Stimulated activated CD8-positive, alpha-beta memory T cell treated with anti-CD3 and anti-CD28 coated beads, Interleukin-15, amount 100 ng/mL, for 4 hours (primary cell): ENCODE results near the gene LRMDA.

Experiments
- DNase-seq, 2 donors: peaks; one replicate each; pipeline ENCODE4 v3.0.0-alpha.2; 2020; ENCODE audit warnings: low read depth in 2 of 2

The LRMDA gene

DNA sequence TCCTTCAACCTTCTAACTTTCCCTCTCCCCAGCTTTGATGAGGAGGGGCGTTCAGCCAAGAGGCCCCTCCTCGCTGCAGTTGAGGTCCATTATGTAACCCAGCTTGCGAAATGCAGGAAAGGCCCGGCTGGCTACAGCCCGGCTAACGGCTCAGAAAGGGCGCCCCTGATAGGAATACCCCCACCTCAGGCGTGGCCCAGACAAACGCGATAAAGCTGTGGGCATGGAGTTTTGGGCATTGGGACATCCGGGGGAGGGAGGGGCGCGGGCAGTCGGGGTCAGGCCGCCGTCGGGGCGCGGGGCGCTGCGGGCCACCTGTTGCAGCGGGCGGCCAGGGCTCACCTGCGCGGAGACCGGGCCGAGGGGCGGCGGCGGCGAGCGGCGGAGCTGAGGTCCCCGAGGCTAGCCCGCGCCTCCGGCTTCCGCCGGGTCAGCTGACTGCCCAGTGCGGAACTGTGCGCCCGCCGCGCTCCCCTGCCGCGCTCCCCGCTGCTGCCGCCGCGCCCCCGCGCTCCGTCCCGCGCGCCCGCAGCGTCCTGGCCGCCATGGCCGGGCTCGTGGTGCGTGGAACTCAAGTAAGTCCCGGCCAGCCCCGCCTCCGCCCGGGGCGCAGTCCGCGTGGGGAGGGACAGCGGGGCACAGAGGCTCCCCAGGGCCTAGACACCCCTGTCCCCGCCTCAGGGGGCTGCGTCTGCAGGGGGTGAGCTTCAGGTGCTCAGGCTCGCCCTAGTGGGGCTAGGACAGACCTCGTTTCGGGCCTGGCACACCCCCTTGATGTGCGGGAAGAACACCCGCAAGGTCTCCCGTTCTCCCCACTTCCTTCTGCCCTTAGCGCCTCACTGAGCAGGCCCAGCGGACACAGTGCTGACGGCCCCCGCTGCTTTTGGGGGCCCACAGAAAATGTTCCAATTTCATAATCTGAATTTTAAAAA, at the start of gene LRMDA:
TSS of gene LRMDA (plus strand) at position 445 of the 932 bp plus-strand sequence.
- no peak for DNase-seq

DNA sequence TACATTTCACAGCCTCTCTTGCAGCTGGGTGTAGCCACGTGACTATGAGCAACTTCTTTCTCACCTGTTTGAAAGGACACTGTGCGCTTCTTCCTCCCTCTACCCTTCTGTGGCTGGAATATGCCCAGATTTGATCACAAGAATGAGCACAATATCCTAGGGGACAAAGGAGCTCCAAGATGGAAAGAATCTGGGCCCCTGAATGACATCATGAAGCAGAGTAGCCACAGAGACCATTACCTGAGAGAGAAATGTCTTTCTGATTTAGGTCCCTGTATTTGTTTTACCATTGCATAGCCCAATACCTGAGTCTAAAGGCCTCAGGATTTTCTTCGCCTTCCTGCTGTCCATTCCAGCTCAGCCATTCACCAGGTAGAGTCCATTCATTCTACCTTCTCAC, 45.3 kb upstream of the LRMDA start:
- no peak for DNase-seq

GRCh38 chr10:75388082-75388481, 43.3 kb upstream of the LRMDA start:
- DNase-seq = no peak

DNA sequence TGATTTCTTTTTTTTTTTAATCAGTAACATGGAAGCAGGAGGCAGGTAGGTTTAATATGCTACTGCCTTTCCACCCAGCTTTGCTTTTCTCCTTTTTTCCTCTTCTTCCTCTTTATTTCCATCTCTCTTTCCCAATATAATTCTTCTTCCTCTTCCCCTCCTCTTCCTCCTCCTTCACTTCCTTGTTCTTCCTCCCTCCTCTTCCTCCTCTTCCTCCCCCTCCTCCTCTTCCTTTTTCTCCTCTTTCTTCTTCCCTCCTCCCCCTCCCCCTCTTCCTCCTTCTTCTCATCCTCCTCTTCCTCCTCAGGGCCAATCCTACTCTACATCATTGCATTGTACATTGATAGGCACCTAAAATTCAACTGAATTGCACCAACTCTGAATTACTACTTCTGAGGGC, 41.2 kb upstream of the LRMDA start:
- DNase-seq = no peak

GRCh38 chr10:75392271-75392670, 39.2 kb upstream of the LRMDA start:
- DNase-seq = no peak

DNA sequence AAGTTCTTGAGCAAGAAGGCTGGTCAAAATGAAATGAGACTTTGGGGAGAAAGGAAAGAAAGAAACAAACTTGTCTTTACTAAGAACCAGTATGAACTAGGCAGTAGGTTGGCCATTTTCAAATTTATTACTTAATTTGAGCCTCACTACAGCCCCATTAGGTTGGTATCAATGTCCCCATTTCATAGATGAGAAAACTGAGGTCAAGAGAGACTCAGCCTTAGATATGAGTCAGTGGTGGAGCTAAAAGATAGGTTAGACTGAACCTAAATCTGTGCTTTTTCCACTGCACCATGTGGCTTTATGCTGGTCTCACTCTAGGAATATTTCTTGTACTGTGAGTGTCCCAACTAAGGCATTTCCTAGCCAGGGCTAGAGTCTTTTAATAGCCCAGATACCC, 38.7 kb upstream of the LRMDA start:
- no peak for DNase-seq

DNA sequence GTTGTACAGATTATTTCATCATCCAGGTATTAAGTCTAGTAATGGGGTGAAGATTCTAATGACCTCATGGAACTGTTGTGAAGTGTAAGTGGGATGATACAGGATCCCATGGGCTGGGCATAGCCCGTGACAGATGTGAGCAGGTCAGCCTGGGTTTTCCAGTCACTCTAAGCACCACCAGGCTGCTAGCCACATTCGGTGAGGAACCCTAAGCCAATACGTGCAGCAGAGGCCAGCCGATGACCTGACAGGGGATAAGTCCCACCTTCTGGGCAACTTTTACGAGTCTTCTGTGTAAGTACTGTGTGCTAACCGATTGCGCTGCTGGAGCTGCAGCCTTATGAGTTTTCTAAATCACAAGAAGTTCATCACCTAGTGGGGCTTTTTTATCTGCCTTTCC, 37.2 kb upstream of the LRMDA start:
- DNase-seq = no peak

GRCh38 chr10:75395066-75395931, 36.1 kb upstream of the LRMDA start:
- DNase-seq = no peak

DNA sequence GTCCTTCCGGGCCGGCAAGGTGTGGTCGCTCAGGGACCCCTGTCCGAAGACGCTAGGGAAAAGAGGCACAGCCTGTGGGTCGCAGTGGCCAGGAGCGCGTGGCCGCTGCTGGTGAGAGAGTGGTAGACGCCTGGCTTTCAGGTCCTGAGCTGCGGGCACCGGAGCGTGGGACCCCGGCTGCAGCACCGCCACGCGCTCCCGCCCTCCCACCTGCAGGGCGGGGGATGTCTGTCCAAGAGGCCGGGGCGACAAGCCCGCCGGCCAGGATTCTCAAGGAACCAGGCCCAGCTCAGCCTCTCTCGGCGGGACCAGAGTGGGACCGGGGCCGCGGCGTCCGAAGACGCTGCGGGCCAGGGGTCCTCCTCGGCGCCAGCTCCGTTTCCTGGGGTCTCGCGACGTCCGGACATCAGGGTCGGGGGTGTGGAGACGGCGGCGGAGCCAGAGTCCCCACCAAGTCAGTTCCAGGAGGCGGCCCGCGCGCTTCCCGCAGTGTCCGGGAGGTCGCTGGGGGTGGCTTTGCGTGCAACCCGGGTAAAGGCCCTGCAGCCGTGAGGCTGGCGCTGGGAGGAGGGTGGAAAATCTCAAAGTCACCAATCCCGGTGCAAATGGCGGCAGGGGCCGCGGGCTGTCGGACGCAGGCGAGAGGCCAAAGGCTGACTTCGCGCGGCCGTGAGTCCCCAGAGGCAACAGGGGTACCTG, 35.3 kb upstream of the LRMDA start:
- DNase-seq = no peak

- no peak for DNase-seq
Observed at GRCh38 chr10:75396631-75397495, 34.6 kb upstream of the LRMDA start.

- DNase-seq = no peak
Observed at GRCh38 chr10:75397496-75398199, 33.8 kb upstream of the LRMDA start.

DNA sequence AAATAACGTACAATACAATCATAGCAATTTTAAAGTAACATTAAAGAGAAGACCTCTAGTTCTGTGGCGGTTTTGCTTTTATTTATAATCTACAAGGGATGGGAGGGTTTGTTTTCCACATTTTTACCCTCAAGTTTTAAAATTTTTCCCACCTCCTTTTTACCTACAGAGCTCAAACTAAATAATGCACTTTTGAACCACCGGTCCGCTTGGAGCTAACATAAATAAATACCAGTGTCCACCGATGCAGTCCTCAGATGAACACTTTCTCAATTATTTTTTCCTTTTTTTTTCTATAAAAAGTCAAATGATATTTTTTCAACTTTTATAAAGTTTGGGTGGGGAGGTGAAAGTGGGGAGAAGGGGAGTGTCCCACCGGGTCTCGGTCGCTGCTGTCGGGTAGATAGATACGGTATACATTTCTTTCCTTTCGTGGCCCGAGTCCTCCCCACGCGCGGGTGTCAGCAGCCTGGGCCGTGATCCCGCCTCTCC, 33.2 kb upstream of the LRMDA start:
- no peak for DNase-seq

DNA sequence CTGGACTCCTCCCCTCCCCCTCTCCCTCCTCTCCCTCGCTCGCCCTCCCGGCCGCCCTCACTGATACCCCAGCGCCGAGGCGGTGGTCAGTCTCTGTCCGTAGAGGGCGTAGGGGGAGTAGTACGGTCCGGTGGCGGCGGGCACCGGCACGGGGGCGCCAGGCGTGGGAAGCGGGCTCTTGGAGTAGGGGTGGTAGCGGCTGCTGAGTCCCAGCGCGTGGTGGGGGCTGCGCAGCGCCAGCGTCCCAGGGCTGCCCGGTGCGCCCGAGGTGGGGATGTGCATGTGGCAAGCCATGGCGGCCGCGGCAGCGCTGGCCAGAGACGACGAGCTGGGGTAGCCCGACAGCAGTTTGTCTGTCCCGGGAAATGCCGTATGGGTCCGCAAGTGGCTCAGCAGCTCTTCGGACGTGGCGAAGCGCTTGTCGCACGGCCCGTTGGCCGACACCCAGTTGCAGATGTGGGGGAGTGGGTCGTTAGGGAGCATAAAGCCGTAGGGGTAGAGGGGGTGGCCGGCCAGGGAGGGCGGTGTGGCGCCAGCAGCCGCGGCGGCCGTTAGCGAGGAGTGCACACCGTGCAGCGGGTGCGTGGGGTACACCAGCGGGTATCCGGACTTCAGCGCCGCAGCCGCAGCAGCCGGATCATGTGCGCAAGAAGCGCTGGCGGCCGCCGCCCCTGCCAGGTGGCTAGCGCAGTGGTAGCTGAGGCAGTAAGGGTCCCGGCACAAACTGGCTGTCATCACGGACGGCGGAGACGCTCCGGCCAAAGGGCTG, 32.5 kb upstream of the LRMDA start:
- DNase-seq = no peak

GRCh38 chr10:75399461-75400162, 31.8 kb upstream of the LRMDA start:
- DNase-seq = no peak

DNA sequence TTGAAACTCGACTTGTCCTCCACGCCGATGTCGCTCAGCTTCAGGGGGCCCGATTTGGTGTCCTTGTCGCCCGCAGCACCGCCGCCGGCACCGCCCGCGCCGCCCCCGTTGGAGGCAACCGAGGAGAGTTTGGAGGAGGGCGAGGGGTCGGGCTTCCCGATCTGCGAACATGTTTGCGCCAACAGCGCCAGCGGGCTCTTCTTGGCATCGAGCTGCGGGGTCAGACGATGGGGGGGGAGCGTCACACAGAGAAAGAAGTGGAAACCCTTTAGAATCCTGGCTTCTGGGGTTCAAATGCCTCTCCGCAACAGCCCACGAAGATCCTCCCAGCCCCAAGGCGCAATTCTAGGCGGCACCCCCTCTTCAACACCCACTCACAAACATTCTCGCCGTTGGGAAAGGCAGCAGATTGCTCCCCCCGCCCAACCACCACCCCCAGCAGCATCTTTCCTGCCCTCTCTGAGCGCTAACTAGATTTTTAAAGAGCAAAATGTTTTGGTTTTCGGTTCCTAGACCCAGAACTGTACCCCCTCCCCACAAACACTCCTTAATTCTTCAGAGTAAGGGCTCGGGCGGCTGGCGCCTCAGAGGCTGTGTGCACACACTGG, 31.2 kb upstream of the LRMDA start:
- DNase-seq = no peak

DNA sequence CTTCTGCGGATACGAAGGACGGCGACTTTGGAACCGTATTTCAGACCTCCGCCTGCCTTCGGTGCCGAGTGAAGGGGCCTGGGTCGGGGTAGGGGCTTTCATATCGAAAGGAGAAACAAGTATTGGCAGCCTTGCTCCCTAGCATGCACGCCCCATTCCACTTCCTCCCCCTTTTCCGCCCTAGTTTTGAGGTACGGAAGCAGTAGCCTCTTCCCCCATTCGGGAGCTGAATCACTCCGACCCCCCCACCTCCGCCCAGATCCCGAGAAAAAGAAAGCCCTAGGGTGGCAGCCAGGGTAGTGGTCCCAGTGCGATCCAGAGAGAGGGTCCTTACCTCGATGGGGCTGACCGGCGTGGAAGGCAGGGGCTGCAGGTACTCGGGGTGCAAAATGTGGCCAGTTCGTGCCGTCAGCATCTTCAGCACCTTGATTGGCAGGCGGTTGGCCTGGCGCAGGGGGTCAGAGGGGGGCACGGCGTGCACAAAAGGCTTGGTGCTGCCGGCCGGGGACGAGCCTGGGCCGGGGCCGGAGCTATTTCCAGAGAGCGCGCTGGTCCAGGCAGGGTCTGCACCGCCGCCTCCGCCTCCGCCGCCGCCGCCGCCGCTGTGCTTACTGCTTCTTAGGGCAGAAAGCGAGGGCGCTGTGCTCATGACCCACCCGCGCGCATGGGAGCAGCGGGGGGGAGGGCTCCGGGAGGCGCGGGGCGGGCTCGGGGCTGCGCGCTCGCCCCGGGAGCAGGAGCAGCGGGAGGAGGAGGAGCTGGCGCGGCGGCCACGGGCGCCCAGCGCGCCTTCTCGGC, 30.5 kb upstream of the LRMDA start:
- DNase-seq = no peak

- DNase-seq = no peak
Observed at GRCh38 chr10:75401569-75402485, 29.6 kb upstream of the LRMDA start, which contains the start of gene ZNF503. Gene ZNF503, minus strand, starts transcription at chr10:75401764. Its CDS starts 345 bp downstream, at chr10:75401419.
